ENCODE results near the gene MSANTD1. TPM values are rescaled to one million over a fixed set of nuclear protein-coding genes. Genes with fewer than 3 reads are reported as not detected.

The MSANTD1 gene
- total and polyA plus RNA-seq, 2 donors (not counting 1 experiment from before 2014, with no cell fraction given) = 0.78 to 5.5 TPM

- CTCF ChIA-PET = no interaction called here
- Histone ChIP-seq H3K9ac (ENCODE audit: low read length) (no peak overlapping the region), H3K4me3 (ENCODE audit: control extremely low read depth in 1 of 5, extremely low read depth in 1 of 5, insufficient read depth in 1 of 5, low read depth in 2 of 5, low read length in 4 of 5) (no peak overlapping the region), H3K27ac (ENCODE audit: low read length in 2 of 2) (no peak overlapping the region), H3K79me2 (ENCODE audit: control insufficient read depth, insufficient read depth, low read length) (no peaks in the 10 kb centered on the region), H3K36me3 (replicated peaks in 1 of 2; ENCODE audit: control extremely low read depth in 1 of 2, control insufficient read depth in 1 of 2, extremely low read depth in 1 of 2, insufficient read depth in 2 of 2, low read length in 1 of 2) (peaks cover 2 to 74% of the 10 kb centered on the region in 2 experiments), H3K27me3 (replicated peaks in 1 of 4; ENCODE audit: control extremely low read depth in 1 of 4, control insufficient read depth in 3 of 4, insufficient read depth in 4 of 4, low read length in 3 of 4) (no peaks in the 10 kb centered on the region), H3K4me2 (replicated peaks; ENCODE audit: low read depth, low read length, poor library complexity, severe bottlenecking) (no peak overlapping the region), H3K9me3 (ENCODE audit: control extremely low read depth in 1 of 3, control insufficient read depth in 2 of 3, insufficient read depth in 1 of 3, low read length in 2 of 3) (no peaks in the 10 kb centered on the region), H2AFZ (ENCODE audit: insufficient read depth, low read depth, low read length, poor library complexity, severe bottlenecking) (no peak overlapping the region), H3K4me1 (ENCODE audit: control insufficient read depth in 2 of 2, insufficient read depth in 2 of 2, low read length in 2 of 2) (no peaks in the 10 kb centered on the region), H4K20me1 (ENCODE audit: control insufficient read depth, insufficient read depth, low read length, poor library complexity, severe bottlenecking) (no peaks in the 10 kb centered on the region)
- no peak overlapping the region for H3K4me3 Mint-ChIP-seq
- ATAC-seq (ENCODE audit: low read depth) = no peak
- POLR2A ChIA-PET = no interaction called here
- no peak for TF ChIP-seq EZH2 (IDR thresholded peaks at IDR 0.05; ENCODE audit: borderline replicate concordance, insufficient read depth, low read depth, low read length, poor library complexity, severe bottlenecking)
- TF ChIP-seq, protein P1, sequence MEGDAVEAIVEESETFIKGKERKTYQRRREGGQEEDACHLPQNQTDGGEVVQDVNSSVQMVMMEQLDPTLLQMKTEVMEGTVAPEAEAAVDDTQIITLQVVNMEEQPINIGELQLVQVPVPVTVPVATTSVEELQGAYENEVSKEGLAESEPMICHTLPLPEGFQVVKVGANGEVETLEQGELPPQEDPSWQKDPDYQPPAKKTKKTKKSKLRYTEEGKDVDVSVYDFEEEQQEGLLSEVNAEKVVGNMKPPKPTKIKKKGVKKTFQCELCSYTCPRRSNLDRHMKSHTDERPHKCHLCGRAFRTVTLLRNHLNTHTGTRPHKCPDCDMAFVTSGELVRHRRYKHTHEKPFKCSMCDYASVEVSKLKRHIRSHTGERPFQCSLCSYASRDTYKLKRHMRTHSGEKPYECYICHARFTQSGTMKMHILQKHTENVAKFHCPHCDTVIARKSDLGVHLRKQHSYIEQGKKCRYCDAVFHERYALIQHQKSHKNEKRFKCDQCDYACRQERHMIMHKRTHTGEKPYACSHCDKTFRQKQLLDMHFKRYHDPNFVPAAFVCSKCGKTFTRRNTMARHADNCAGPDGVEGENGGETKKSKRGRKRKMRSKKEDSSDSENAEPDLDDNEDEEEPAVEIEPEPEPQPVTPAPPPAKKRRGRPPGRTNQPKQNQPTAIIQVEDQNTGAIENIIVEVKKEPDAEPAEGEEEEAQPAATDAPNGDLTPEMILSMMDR (IDR thresholded peaks at IDR 0.05) = no peak
- DNase-seq = no peak
- H3K27ac Mint-ChIP-seq = no peak overlapping the region
- H3K9me3 Mint-ChIP-seq (ENCODE audit: insufficient read depth) = no peaks in the 10 kb centered on the region
- no peaks in the 10 kb centered on the region for H3K27me3 Mint-ChIP-seq
- WGBS (ENCODE audit: insufficient coverage) = 87% methylated on average over 7 of the region's 9 CpGs
- no peaks in the 10 kb centered on the region for H3K4me1 Mint-ChIP-seq
- intact Hi-C loops (cut with micrococcal nuclease) = no loop called here
These were observed 17.5 kb upstream of the MSANTD1 start for GRCh38 chr4:3231471-3231870.

DNA sequence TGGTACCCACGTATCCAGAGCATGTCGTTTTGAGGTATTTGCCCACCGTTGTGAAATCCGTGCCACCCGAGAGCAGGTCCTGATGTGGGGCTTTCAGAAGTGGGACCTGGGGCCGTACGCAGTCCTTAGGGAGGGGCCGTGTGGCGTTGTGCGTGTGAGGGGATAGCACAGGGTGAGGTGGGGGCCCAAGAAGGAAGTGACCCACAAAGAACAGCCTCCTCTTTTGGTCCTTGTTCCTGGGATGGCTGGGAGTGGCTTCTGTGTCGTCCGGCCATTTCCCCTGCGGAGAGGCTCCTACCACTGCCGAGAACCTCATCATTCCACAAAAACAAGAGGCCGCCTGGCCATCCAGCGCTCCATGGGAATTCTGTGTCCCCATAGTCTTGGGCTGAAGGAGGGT lies 17.0 kb upstream of the MSANTD1 start:
- no peak overlapping the region for H3K4me3 ChIP-seq (ENCODE audit: control extremely low read depth in 1 of 5, extremely low read depth in 1 of 5, insufficient read depth in 1 of 5, low read depth in 2 of 5, low read length in 4 of 5)
- intact Hi-C loops (cut with micrococcal nuclease) = no loop called here
- H3K4me2 ChIP-seq (replicated peaks; ENCODE audit: low read depth, low read length, poor library complexity, severe bottlenecking) = no peak overlapping the region
- no peaks in the 10 kb centered on the region for H3K4me1 ChIP-seq (ENCODE audit: control insufficient read depth in 2 of 2, insufficient read depth in 2 of 2, low read length in 2 of 2)
- H2AFZ ChIP-seq (ENCODE audit: insufficient read depth, low read depth, low read length, poor library complexity, severe bottlenecking) = no peak overlapping the region
- Mint-ChIP-seq H3K4me3 (no peak overlapping the region), H3K4me1 (no peaks in the 10 kb centered on the region), H3K27me3 (no peaks in the 10 kb centered on the region), H3K27ac (no peak overlapping the region), H3K9me3 (ENCODE audit: insufficient read depth) (no peaks in the 10 kb centered on the region)
- peaks cover 2 to 75% of the 10 kb centered on the region in 2 experiments for H3K36me3 ChIP-seq (replicated peaks in 1 of 2; ENCODE audit: control extremely low read depth in 1 of 2, control insufficient read depth in 1 of 2, extremely low read depth in 1 of 2, insufficient read depth in 2 of 2, low read length in 1 of 2)
- WGBS (ENCODE audit: insufficient coverage) = 97% methylated on average over 11 of the region's 16 CpGs
- ChIA-PET POLR2A (no interaction called here), CTCF (no interaction called here)
- H3K9me3 ChIP-seq (ENCODE audit: control extremely low read depth in 1 of 3, control insufficient read depth in 2 of 3, insufficient read depth in 1 of 3, low read length in 2 of 3) = no peaks in the 10 kb centered on the region
- no peak overlapping the region for H3K27ac ChIP-seq (ENCODE audit: low read length in 2 of 2)
- TF ChIP-seq, protein P1 (IDR thresholded peaks at IDR 0.05) = no peak
- TF ChIP-seq EZH2 (IDR thresholded peaks at IDR 0.05; ENCODE audit: borderline replicate concordance, insufficient read depth, low read depth, low read length, poor library complexity, severe bottlenecking) = no peak
- H3K27me3 ChIP-seq (replicated peaks in 1 of 4; ENCODE audit: control extremely low read depth in 1 of 4, control insufficient read depth in 3 of 4, insufficient read depth in 4 of 4, low read length in 3 of 4) = no peaks in the 10 kb centered on the region
- ATAC-seq (ENCODE audit: low read depth) = no peak
- DNase-seq = no peak
- H4K20me1 ChIP-seq (ENCODE audit: control insufficient read depth, insufficient read depth, low read length, poor library complexity, severe bottlenecking) = no peaks in the 10 kb centered on the region
- H3K79me2 ChIP-seq (ENCODE audit: control insufficient read depth, insufficient read depth, low read length) = no peaks in the 10 kb centered on the region
- H3K9ac ChIP-seq (ENCODE audit: low read length) = no peak overlapping the region

Data from B cell (primary cell).